GM12891 (cell line): Measurements from ENCODE around the gene POGZ.

Experiments
- POLR2A ChIP-seq: IDR thresholded peaks from 2 replicates; pipeline ENCODE4 v1.6.1; 2011; ENCODE audit warnings: low read depth, low read length, control low read depth
- POLR2AphosphoS5 ChIP-seq: IDR thresholded peaks from 2 replicates; pipeline ENCODE4 v1.6.1; 2011; ENCODE audit warnings: low read depth, low read length, control low read depth

DNA sequence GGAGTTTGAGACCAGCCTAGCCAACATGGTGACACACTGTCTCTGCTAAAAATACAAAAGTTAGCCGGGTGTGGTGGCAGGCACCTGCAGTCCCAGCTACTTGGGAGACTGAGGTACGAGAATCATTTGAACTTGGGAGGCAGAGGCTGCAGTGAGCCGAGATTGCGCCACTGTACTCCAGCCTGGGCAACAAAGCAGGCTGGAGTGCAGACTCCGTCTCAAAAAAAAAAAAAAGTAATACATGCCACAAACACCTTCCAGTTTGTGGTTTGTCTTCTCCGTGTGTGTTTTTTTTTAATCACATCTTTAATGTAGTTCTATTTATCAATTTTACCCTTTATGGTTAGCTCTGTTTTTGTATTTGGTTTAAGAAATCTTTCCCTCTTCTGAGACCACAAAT lies 22.3 kb downstream of the POGZ start:
- TF ChIP-seq POLR2A (no peak), POLR2AphosphoS5 (no peak)
